ENCODE measurements around the gene THRSP.

DNA sequence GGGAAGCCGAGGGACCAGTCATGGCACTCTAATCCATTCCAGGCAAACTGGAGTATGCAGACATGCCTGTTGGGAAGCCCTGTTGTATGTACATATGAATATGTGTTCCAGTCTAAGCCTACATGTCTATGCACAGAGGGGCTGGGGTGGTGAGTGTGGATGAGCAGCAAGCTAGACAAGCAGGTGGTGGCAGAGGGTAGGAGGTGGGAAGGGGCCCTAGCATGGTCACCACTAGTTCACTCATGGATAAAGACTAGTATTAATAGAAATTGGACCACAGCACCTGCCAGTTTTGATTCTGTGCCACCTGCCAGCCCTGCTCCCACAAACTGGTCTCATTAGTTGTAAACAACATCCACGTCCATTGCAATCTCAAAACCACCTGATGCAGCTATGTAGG is 1.5 kb downstream of the THRSP start:
- TF ChIP-seq, protein P1, sequence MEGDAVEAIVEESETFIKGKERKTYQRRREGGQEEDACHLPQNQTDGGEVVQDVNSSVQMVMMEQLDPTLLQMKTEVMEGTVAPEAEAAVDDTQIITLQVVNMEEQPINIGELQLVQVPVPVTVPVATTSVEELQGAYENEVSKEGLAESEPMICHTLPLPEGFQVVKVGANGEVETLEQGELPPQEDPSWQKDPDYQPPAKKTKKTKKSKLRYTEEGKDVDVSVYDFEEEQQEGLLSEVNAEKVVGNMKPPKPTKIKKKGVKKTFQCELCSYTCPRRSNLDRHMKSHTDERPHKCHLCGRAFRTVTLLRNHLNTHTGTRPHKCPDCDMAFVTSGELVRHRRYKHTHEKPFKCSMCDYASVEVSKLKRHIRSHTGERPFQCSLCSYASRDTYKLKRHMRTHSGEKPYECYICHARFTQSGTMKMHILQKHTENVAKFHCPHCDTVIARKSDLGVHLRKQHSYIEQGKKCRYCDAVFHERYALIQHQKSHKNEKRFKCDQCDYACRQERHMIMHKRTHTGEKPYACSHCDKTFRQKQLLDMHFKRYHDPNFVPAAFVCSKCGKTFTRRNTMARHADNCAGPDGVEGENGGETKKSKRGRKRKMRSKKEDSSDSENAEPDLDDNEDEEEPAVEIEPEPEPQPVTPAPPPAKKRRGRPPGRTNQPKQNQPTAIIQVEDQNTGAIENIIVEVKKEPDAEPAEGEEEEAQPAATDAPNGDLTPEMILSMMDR (conservative IDR thresholded peaks at IDR 0.05): no peak
- TF ChIP-seq EZH2 (IDR thresholded peaks at IDR 0.05; ENCODE audit: low read depth): no peak

Data from PC-9 (cell line).